Trophoblast cell (in vitro differentiated cells and primary cell): ENCODE data around the gene ALPI.

Experiments
- DNase-seq, 2 donors: peaks; one replicate each; pipeline ENCODE4 v3.0.0-alpha.2; 2016
- H2AFZ ChIP-seq: 2 replicates; pipeline ENCODE4 v1.6.1; 2013; ENCODE audit warnings: low read length, moderate library complexity, mild to moderate bottlenecking; ENCODE audit not compliant: insufficient read depth, poor library complexity
- H2AK5ac ChIP-seq: 2 replicates; pipeline ENCODE4 v1.6.1; 2013; ENCODE audit warnings: mild to moderate bottlenecking, low read length
- H2BK120ac ChIP-seq: 2 replicates; pipeline ENCODE4 v1.6.1; 2013; ENCODE audit warnings: low read length, mild to moderate bottlenecking, moderate library complexity; ENCODE audit not compliant: insufficient read depth, poor library complexity
- H2BK12ac ChIP-seq: 2 replicates; pipeline ENCODE4 v1.6.1; 2013; ENCODE audit warnings: mild to moderate bottlenecking, low read length, moderate library complexity
- H2BK5ac ChIP-seq: 2 replicates; pipeline ENCODE4 v1.6.1; 2013; ENCODE audit warnings: low read length, low read depth, moderate library complexity, mild to moderate bottlenecking; ENCODE audit not compliant: poor library complexity
- H3K14ac ChIP-seq: 2 replicates; pipeline ENCODE4 v1.6.1; 2013; ENCODE audit warnings: mild to moderate bottlenecking, low read length
- H3K18ac ChIP-seq: 2 replicates; pipeline ENCODE4 v1.6.1; 2013; ENCODE audit warnings: mild to moderate bottlenecking, low read length
- H3K23ac ChIP-seq: 2 replicates; pipeline ENCODE4 v1.6.1; 2013; ENCODE audit warnings: low read length
- H3K27ac ChIP-seq: 2 replicates; pipeline ENCODE4 v1.5.1; 2013; ENCODE audit warnings: low read depth, mild to moderate bottlenecking, inconsistent platforms, low read length, moderate library complexity
- H3K27me3 ChIP-seq: 2 replicates; pipeline ENCODE4 v1.6.1; 2013; ENCODE audit warnings: inconsistent platforms, mild to moderate bottlenecking, low read length, moderate library complexity; ENCODE audit not compliant: insufficient read depth
- H3K36me3 ChIP-seq, 2 experiments: 1 replicate in 1 of 2; 2 replicates in 1 of 2; pipeline ENCODE4 v1.6.1; 2013; ENCODE audit warnings: low read length in 2 of 2, mild to moderate bottlenecking in 2 of 2, moderate library complexity in 1 of 2; ENCODE audit not compliant: insufficient read depth in 2 of 2, control insufficient read depth in 1 of 2
- H3K4ac ChIP-seq: 2 replicates; pipeline ENCODE4 v1.6.1; 2013; ENCODE audit warnings: low read depth, mild to moderate bottlenecking, low read length, moderate library complexity
- H3K4me1 ChIP-seq, 2 experiments: 1 replicate in 1 of 2; 2 replicates in 1 of 2; pipeline ENCODE4 v1.6.1; 2013; ENCODE audit warnings: low read length in 2 of 2, mild to moderate bottlenecking in 2 of 2, moderate library complexity in 1 of 2; ENCODE audit not compliant: insufficient read depth in 2 of 2, control insufficient read depth in 1 of 2
- H3K4me2 ChIP-seq: 2 replicates; pipeline ENCODE4 v1.6.1; 2013; ENCODE audit warnings: inconsistent platforms, mild to moderate bottlenecking, low read length, moderate library complexity
- H3K4me3 ChIP-seq: 2 replicates; pipeline ENCODE4 v1.5.1; 2013; ENCODE audit warnings: mild to moderate bottlenecking, low read depth, low read length, inconsistent platforms
- H3K79me1 ChIP-seq: one replicate; pipeline ENCODE4 v1.6.1; 2013; ENCODE audit warnings: low read length
- H3K79me2 ChIP-seq: 2 replicates; pipeline ENCODE4 v1.6.1; 2013; ENCODE audit warnings: low read length, mild to moderate bottlenecking; ENCODE audit not compliant: control insufficient read depth, insufficient read depth, poor library complexity
- H3K9ac ChIP-seq: 2 replicates; pipeline ENCODE4 v1.6.1; 2013; ENCODE audit warnings: mild to moderate bottlenecking, low read length
- H3K9me3 ChIP-seq: 2 replicates; pipeline ENCODE4 v1.6.1; 2013; ENCODE audit warnings: low read depth, mild to moderate bottlenecking, control low read depth, inconsistent platforms, low read length; ENCODE audit not compliant: insufficient read depth
- H4K12ac ChIP-seq: 2 replicates; pipeline ENCODE4 v1.6.1; 2013; ENCODE audit warnings: low read depth, mild to moderate bottlenecking, low read length, moderate library complexity
- H4K8ac ChIP-seq: 2 replicates; pipeline ENCODE4 v1.6.1; 2013; ENCODE audit warnings: low read depth, mild to moderate bottlenecking, low read length, moderate library complexity
- H4K91ac ChIP-seq: one replicate; pipeline ENCODE4 v1.6.1; 2013; ENCODE audit warnings: low read depth, mild to moderate bottlenecking, low read length, moderate library complexity
- WGBS: extraction: QIAGEN DNeasy Blood & Tissue Kit; methylation state at CpG from one replicate; pipeline ENCODE4 v1.1.7; 2013; ENCODE audit warnings: missing lambda C conversion rate; ENCODE audit not compliant: insufficient read length, insufficient coverage; ENCODE audit errors: extremely low coverage; 5-methylcytosine and 5-hydroxymethylcytosine counted together

ALPI gene

DNA sequence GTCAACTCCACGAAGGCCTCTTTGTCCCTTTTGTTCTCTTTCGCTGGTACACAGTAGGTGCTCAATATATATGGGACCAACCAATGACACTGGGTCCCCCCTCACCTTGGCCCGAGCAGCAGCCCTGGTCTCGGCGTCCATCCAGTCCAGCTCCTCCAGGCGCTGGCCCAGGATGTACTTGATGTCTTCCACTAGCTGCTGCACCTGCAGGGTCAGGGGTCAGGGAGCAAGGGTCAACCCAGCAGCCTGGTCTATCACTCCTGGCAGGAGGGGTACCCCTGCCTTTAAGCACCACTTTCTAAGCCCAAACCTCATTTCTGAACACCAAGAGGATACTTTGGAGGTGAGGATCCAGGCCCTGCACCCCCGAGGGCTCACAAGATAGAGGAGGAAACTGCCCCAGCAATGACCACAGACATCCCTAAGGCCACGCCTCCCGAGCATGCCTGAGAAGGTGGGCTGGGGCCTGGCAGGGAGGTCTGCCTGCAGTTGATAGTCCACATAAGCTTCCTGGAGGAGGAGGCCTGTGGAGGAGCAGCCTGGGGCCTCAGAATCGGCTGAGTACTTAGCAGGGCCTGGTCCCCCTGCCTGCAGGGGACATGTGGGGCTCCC, 27.5 kb downstream of the ALPI start:
- H3K36me3 ChIP-seq: no peaks in the 10 kb centered on the region
- no peak overlapping the region for H4K91ac ChIP-seq
- no peak overlapping the region for H4K8ac ChIP-seq
- H2BK12ac ChIP-seq: no peak overlapping the region
- H3K79me2 ChIP-seq: no peaks in the 10 kb centered on the region
- H3K9me3 ChIP-seq: peaks cover 24% of the 10 kb centered on the region
- H2BK5ac ChIP-seq: no peak overlapping the region
- no peak overlapping the region for H3K23ac ChIP-seq
- H3K27ac ChIP-seq: no peak overlapping the region
- H3K18ac ChIP-seq: no peak overlapping the region
- no peak overlapping the region for H3K4me3 ChIP-seq
- no peak overlapping the region for H3K9ac ChIP-seq
- DNase-seq: no peak
- no peak overlapping the region for H2AK5ac ChIP-seq
- no peaks in the 10 kb centered on the region for H3K79me1 ChIP-seq
- H3K27me3 ChIP-seq: peaks cover 49% of the 10 kb centered on the region
- H4K12ac ChIP-seq: no peak overlapping the region
- no peak overlapping the region for H2AFZ ChIP-seq
- H3K4ac ChIP-seq: no peak overlapping the region
- no CpG with 5 or more reads among the region's 10 CpGs for WGBS
- H3K14ac ChIP-seq: no peak overlapping the region
- no peak overlapping the region for H3K4me2 ChIP-seq
- peaks cover 0 to 5% of the 10 kb centered on the region in 2 experiments for H3K4me1 ChIP-seq
- no peak overlapping the region for H2BK120ac ChIP-seq

DNA sequence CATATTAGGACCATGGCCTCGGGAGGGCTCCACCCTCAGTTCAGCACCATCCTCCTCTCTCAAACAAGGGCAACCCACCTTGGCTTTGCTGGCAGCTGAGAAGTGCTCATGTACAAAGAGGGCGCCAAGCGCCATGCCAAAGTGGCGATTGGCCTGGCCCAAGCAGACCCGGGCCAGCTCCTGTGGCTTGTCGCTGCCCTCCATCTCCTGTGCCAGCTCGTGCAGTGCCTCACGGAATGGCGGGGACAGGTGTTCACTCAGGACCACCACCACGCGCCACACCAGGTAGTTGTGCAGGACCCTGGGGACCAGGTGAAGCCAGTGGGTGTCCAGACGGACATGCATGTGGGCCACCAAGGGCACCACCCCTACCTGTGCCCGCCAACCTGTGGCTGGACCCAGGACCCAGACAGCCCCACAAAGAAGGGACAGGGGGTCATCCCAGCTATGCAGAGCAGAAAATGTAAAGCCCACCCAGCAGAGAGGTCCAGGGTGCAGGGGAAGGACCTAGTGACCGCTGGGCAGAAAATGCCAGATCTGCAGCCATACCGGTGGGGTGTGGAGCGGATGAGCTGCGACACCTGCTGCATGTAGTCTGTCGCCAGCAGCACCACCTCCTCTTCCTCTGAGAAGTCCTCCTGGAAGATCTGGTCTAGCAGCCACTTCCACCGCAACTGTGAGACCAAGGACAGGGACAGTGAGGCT, 28.1 kb downstream of the ALPI start:
- no peak overlapping the region for H3K14ac ChIP-seq
- no peak overlapping the region for H2BK120ac ChIP-seq
- no peak overlapping the region for H4K8ac ChIP-seq
- H3K9ac ChIP-seq: no peak overlapping the region
- no peak overlapping the region for H3K4me2 ChIP-seq
- no peak overlapping the region for H3K4ac ChIP-seq
- no peak for DNase-seq
- H3K9me3 ChIP-seq: peaks cover 24% of the 10 kb centered on the region
- H3K23ac ChIP-seq: no peak overlapping the region
- H3K4me3 ChIP-seq: no peak overlapping the region
- no peak overlapping the region for H2AFZ ChIP-seq
- H4K91ac ChIP-seq: no peak overlapping the region
- H2BK12ac ChIP-seq: no peak overlapping the region
- no peak overlapping the region for H4K12ac ChIP-seq
- H3K18ac ChIP-seq: no peak overlapping the region
- H3K79me1 ChIP-seq: no peaks in the 10 kb centered on the region
- H3K79me2 ChIP-seq: no peaks in the 10 kb centered on the region
- H3K27ac ChIP-seq: no peak overlapping the region
- WGBS: no CpG with 5 or more reads among the region's 19 CpGs
- peaks cover 0 to 5% of the 10 kb centered on the region in 2 experiments for H3K4me1 ChIP-seq
- H2AK5ac ChIP-seq: no peak overlapping the region
- no peak overlapping the region for H2BK5ac ChIP-seq
- H3K36me3 ChIP-seq: no peaks in the 10 kb centered on the region
- peaks cover 55% of the 10 kb centered on the region for H3K27me3 ChIP-seq

DNA sequence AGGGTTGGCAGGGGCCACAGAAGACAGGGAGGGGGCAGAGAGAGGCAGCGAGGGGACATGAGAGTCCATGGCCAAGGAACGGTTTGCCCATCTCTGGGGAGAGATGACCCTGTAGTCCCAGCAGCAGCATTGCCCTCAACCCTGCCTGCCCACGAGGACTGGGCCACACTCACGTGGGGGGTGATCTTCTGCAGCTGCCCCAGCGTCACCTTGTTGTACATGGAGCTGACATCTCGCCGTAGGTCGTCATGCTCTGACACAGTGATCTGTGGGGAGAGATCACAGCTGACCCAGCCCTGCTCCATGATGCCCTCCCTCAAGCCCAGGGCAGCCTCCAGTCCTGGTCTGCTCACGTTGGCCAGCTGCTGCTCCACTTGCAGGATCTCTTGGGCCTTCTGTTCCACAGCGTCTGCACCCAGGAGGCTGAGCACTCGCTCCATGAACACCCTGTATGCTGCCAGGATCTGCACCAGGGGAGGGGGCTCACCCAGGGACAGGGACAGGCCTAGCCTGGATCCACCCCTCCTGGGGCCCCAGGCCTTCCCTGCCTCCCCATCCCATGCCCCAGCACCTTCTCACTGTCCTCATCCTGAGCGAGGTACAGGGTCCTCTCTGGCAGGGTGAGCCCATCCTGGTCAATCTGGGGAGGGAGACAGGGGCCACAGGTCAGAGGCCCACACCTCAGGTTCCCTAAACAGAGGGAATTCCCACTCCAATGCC, 28.8 kb downstream of the ALPI start:
- Histone ChIP-seq H3K9ac (no peak overlapping the region), H3K27me3 (peaks cover 55% of the 10 kb centered on the region), H2BK5ac (no peak overlapping the region), H3K4me2 (no peak overlapping the region), H2AFZ (no peak overlapping the region), H3K14ac (no peak overlapping the region), H3K79me1 (no peaks in the 10 kb centered on the region), H4K91ac (no peak overlapping the region), H3K4me3 (no peak overlapping the region), H3K18ac (no peak overlapping the region), H3K27ac (no peak overlapping the region), H3K36me3 (no peaks in the 10 kb centered on the region), H3K79me2 (no peaks in the 10 kb centered on the region), H4K8ac (no peak overlapping the region), H3K23ac (no peak overlapping the region), H2AK5ac (no peak overlapping the region), H2BK120ac (no peak overlapping the region), H3K4ac (no peak overlapping the region), H3K4me1 (peaks cover 0 to 5% of the 10 kb centered on the region in 2 experiments), H3K9me3 (peaks cover 23% of the 10 kb centered on the region), H4K12ac (no peak overlapping the region), H2BK12ac (no peak overlapping the region)
- WGBS: no CpG with 5 or more reads among the region's 12 CpGs
- no peak for DNase-seq

DNA sequence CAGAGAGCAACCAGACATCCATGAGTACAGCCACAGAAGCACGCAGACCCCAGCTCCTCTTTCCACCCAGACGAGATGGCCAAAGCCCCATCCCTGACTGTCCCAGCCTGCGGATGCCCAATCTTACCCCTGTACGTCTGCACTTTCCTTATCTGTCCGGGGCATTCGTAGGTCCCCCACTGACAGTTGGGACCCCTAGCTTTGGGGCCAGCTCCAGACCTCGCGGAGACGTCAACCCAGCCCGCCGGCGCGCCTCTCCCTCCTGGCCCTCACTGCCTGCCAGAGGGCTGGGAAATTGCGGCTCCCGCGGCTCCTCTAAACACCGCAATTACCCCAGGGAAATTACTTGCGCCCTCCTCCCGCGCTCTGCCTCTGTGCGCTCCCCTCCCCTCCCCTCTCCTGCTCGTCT, 29.4 kb downstream of the ALPI start:
- Histone ChIP-seq H3K14ac (no peak overlapping the region), H3K4me3 (no peak overlapping the region), H2BK120ac (no peak overlapping the region), H3K27me3 (peaks cover 57% of the 10 kb centered on the region), H3K18ac (no peak overlapping the region), H3K4ac (no peak overlapping the region), H2BK5ac (no peak overlapping the region), H3K4me1 (peaks cover 0 to 5% of the 10 kb centered on the region in 2 experiments), H3K4me2 (no peak overlapping the region), H4K8ac (no peak overlapping the region), H3K79me2 (no peaks in the 10 kb centered on the region), H4K91ac (no peak overlapping the region), H3K9me3 (peaks cover 23% of the 10 kb centered on the region), H3K9ac (no peak overlapping the region), H3K36me3 (no peaks in the 10 kb centered on the region), H3K23ac (no peak overlapping the region), H3K79me1 (no peaks in the 10 kb centered on the region), H2AFZ (no peak overlapping the region), H4K12ac (no peak overlapping the region), H2AK5ac (no peak overlapping the region), H3K27ac (no peak overlapping the region), H2BK12ac (no peak overlapping the region)
- WGBS: no CpG with 5 or more reads among the region's 22 CpGs
- DNase-seq: no peak
